ENCODE results near the gene AASS. TPM values are rescaled to one million over a fixed set of nuclear protein-coding genes. Genes with fewer than 3 reads are reported as not detected.

The AASS gene
- total and polyA plus RNA-seq, 10 of the 15 experiments (the other 5 are each of a cell fraction or from before 2014, with no cell fraction given), result 0.09 to 8.0 (median 0.39) TPM

DNA sequence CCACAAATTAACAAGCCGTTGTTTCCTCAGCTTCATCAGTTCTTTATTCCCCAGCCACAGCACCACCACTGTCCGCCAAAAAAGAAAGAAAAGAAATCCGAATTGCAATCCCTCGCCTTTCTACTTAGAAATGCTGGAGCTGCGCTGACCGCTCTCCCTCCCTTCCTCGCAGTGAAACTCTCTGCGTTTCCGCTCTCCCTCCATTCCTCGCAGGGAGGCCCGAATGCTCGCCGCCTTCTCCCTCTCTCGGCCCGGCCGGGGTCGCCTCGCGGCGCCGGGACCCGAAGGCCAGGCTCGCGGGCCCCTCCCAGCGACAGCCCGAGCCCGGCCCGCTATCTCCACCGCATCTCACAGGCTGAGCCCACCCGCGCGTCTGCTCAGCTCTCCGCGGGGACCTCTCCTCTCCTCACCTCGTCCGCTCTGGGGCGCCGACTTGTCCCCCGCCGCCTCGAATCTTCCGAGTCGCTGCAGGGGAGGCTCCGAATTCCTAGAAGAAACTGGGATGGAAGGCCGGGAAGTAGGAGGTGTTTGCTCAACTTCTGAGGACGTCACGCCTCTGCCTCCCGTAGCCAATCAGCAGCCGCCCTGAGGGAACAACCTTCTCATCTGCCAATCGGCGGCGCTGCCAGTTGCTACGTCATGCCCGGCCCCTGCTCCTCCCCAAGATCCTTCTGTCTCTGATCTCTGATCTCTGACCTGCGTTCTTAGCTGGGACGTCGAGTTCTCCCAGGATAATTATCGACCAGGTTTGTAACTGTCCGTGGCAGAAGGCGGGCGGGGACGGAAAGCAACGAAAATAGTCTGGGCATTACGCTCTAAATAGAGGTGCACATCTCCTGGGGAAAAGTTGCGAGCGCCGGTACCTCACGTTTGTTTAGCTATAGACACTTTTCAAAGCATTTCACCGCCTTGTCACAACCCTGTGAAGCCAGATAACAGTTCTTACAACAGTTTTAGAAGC lies at the start of gene AASS (continued):
- TF ChIP-seq, protein P1, sequence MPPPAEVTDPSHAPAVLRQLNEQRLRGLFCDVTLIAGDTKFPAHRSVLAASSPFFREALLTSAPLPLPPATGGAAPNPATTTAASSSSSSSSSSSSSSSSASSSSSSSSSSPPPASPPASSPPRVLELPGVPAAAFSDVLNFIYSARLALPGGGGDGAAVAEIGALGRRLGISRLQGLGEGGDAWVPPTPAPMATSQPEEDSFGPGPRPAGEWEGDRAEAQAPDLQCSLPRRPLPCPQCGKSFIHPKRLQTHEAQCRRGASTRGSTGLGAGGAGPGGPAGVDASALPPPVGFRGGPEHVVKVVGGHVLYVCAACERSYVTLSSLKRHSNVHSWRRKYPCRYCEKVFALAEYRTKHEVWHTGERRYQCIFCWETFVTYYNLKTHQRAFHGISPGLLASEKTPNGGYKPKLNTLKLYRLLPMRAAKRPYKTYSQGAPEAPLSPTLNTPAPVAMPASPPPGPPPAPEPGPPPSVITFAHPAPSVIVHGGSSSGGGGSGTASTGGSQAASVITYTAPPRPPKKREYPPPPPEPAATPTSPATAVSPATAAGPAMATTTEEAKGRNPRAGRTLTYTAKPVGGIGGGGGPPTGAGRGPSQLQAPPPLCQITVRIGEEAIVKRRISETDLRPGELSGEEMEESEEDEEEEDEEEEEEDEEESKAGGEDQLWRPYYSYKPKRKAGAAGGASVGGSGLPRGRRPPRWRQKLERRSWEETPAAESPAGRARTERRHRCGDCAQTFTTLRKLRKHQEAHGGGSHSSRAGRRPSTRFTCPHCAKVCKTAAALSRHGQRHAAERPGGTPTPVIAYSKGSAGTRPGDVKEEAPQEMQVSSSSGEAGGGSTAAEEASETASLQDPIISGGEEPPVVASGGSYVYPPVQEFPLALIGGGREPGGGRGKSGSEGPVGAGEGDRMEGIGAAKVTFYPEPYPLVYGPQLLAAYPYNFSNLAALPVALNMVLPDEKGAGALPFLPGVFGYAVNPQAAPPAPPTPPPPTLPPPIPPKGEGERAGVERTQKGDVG (CRISPR knock-in tag; IDR thresholded peaks at IDR 0.05), result no peak
- TF ChIP-seq ZBTB33 (IDR thresholded peaks at IDR 0.05) (no peak), SUPT20H (IDR thresholded peaks at IDR 0.05; ENCODE audit: borderline replicate concordance, control insufficient read depth, low read depth, low read length) (no peak)

- CTCF ChIA-PET, result interaction anchor here (0.6 kb wide), 1 partner anchor 270 kb away, joined by 3 read pairs; no protein-coding TSS in a partner anchor
- in situ Hi-C loops (cut with MboI), result no loop called here
- H3K4me2 ChIP-seq (ENCODE audit: control insufficient read depth, insufficient read depth), result no peak overlapping the region
- no peak for ATAC-seq
- no peaks in the 10 kb centered on the region for H3K4me1 ChIP-seq (ENCODE audit: control insufficient read depth, insufficient read depth, low read length)
- POLR2A ChIA-PET, result no interaction called here
- BruUV-seq (replicated peaks), result no TSS peak
- SMC1A ChIA-PET (ENCODE audit: uncharacterized antibody, unreplicated experiment), result no interaction called here
- no peaks in the 10 kb centered on the region for H3K79me2 ChIP-seq (ENCODE audit: control insufficient read depth, insufficient read depth, low read length)
- no peak for FAIRE-seq
- H3K4me3 ChIP-seq, result no peak overlapping the region
- RAD21 ChIA-PET (ENCODE audit: unreplicated experiment), result no interaction called here
- no peak for DNase-seq (ENCODE audit: low read depth, low spot score)
- no peaks in the 10 kb centered on the region for H3K27me3 ChIP-seq (replicated peaks in 1 of 2; ENCODE audit: control insufficient read depth in 2 of 2, insufficient read depth in 2 of 2, low read length in 1 of 2)
- H2AFZ ChIP-seq (ENCODE audit: control insufficient read depth, low read depth, low read length), result no peak overlapping the region
- intact Hi-C loops (cut with micrococcal nuclease; ENCODE audit: unreplicated experiment), result no loop called here
- H4K20me1 ChIP-seq (ENCODE audit: control insufficient read depth, insufficient read depth), result no peaks in the 10 kb centered on the region
- H3K36me3 ChIP-seq (ENCODE audit: control insufficient read depth in 2 of 2, insufficient read depth in 2 of 2, low read length in 1 of 2), result no peaks in the 10 kb centered on the region
- H3K9me3 ChIP-seq (replicated peaks; ENCODE audit: control insufficient read depth, insufficient read depth, low read length), result no peaks in the 10 kb centered on the region
- no peak overlapping the region for H3K27ac ChIP-seq (ENCODE audit: control insufficient read depth, insufficient read depth)
- no peak overlapping the region for H3K9ac ChIP-seq (ENCODE audit: control insufficient read depth, insufficient read depth, low read length)
- TF ChIP-seq BCL3 (IDR thresholded peaks at IDR 0.05; ENCODE audit: borderline replicate concordance, insufficient read depth, low read depth, low read length, poor library complexity, severe bottlenecking) (no peak), JUNB (IDR thresholded peaks at IDR 0.05) (no peak), USF1 (IDR thresholded peaks at IDR 0.05; ENCODE audit: borderline replicate concordance, extremely low read length, insufficient read depth, low read depth, low read length) (no peak), RAD21 (IDR thresholded peaks at IDR 0.05; ENCODE audit: insufficient read depth, low read depth, low read length) (no peak), STAT3 (IDR thresholded peaks at IDR 0.05; ENCODE audit: low read depth, low read length) (no peak)
- TF ChIP-seq, protein P2, sequence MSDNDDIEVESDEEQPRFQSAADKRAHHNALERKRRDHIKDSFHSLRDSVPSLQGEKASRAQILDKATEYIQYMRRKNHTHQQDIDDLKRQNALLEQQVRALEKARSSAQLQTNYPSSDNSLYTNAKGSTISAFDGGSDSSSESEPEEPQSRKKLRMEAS (IDR thresholded peaks at IDR 0.05; ENCODE audit: low read depth, low read length), result no peak
Measured at GRCh38 chr7:122188785-122189184, 44.7 kb upstream of the AASS start.

Data from GM12878 (cell line).